Activated CD4-positive, CD25-positive, alpha-beta regulatory T cell treated with anti-CD3 and anti-CD28 coated beads, Interleukin-2, amount 50 U/mL, for 16 hours (primary cell): ENCODE data around the gene ZNF236.

Experiments used
- DNase-seq: peaks from one replicate; pipeline ENCODE4 v3.0.0-alpha.2; 2020; ENCODE audit warnings: low read depth, low spot score

ZNF236 gene

GRCh38 chr18:76859474-76860339 is 37.4 kb downstream of the ZNF236 start:
- no peak for DNase-seq

GRCh38 chr18:76860411-76860810 is 38.1 kb downstream of the ZNF236 start:
- no peak for DNase-seq

GRCh38 chr18:76866666-76867065 is 44.3 kb downstream of the ZNF236 start:
- no peak for DNase-seq

GRCh38 chr18:76873311-76873710 is 51.0 kb downstream of the ZNF236 start:
- no peak for DNase-seq

GRCh38 chr18:76873713-76874112 is 51.4 kb downstream of the ZNF236 start:
- DNase-seq = no peak

GRCh38 chr18:76874642-76875389 is 52.5 kb downstream of the ZNF236 start:
- DNase-seq = no peak

GRCh38 chr18:76875390-76876325 is 53.3 kb downstream of the ZNF236 start:
- DNase-seq = no peak

GRCh38 chr18:76878426-76878825 is 56.1 kb downstream of the ZNF236 start:
- no peak for DNase-seq

GRCh38 chr18:76880026-76880425 is 57.7 kb downstream of the ZNF236 start:
- DNase-seq = no peak

- DNase-seq = no peak
Measured at GRCh38 chr18:76881744-76882143, 59.4 kb downstream of the ZNF236 start.

- no peak for DNase-seq
Measured at GRCh38 chr18:76882146-76882545, 59.8 kb downstream of the ZNF236 start.

- no peak for DNase-seq
Measured at GRCh38 chr18:76885001-76885400, 62.6 kb downstream of the ZNF236 start.

- no peak for DNase-seq
Measured at GRCh38 chr18:76886112-76886511, 63.8 kb downstream of the ZNF236 start.

GRCh38 chr18:76889091-76889699 is 66.8 kb downstream of the ZNF236 start:
- DNase-seq = no peak

GRCh38 chr18:76892832-76893231 is 70.5 kb downstream of the ZNF236 start:
- DNase-seq = no peak

GRCh38 chr18:76894566-76895346 is 72.4 kb downstream of the ZNF236 start:
- no peak for DNase-seq

- DNase-seq = no peak
Measured at GRCh38 chr18:76895498-76895897, 73.1 kb downstream of the ZNF236 start.

GRCh38 chr18:76896677-76897076 is 74.3 kb downstream of the ZNF236 start:
- no peak for DNase-seq

GRCh38 chr18:76897257-76897656 is 74.9 kb downstream of the ZNF236 start:
- no peak for DNase-seq

- DNase-seq = no peak
Measured at GRCh38 chr18:76903386-76903785, 81.0 kb downstream of the ZNF236 start.

GRCh38 chr18:76905821-76906220 is 83.5 kb downstream of the ZNF236 start:
- no peak for DNase-seq
